GM15510 (cell line): ENCODE data around the gene IFRD2.

ENCODE experiments used
- POLR2A ChIP-seq: IDR thresholded peaks from 3 replicates; pipeline ENCODE4 v1.6.1; 2011; ENCODE audit warnings: borderline replicate concordance; ENCODE audit not compliant: insufficient read length; ENCODE audit errors: extremely low read depth

The IFRD2 gene

GRCh38 chr3:50260942-50261441 lies 31.2 kb downstream of the IFRD2 start:
- TF ChIP-seq POLR2A: no peak

GRCh38 chr3:50260027-50260941 lies 31.9 kb downstream of the IFRD2 start:
- peak; percentile 65 for TF ChIP-seq POLR2A

- no peak for TF ChIP-seq POLR2A
These were observed 32.7 kb downstream of the IFRD2 start for GRCh38 chr3:50259432-50260026.

GRCh38 chr3:50258979-50259378 lies 33.2 kb downstream of the IFRD2 start:
- no peak for TF ChIP-seq POLR2A

- TF ChIP-seq POLR2A: no peak
These were observed 34.1 kb downstream of the IFRD2 start for GRCh38 chr3:50258029-50258680.

- TF ChIP-seq POLR2A: no peak
These were observed 35.0 kb downstream of the IFRD2 start for GRCh38 chr3:50256978-50257890.

- TF ChIP-seq POLR2A: no peak
These were observed 37.0 kb downstream of the IFRD2 start for GRCh38 chr3:50255251-50255615.

- TF ChIP-seq POLR2A: no peak
These were observed 37.5 kb downstream of the IFRD2 start for GRCh38 chr3:50254577-50255250.

GRCh38 chr3:50251220-50251619 lies 41.0 kb downstream of the IFRD2 start:
- no peak for TF ChIP-seq POLR2A

GRCh38 chr3:50250514-50250913 lies 41.7 kb downstream of the IFRD2 start:
- no peak for TF ChIP-seq POLR2A

GRCh38 chr3:50249457-50249856 lies 42.8 kb downstream of the IFRD2 start:
- no peak for TF ChIP-seq POLR2A

- no peak for TF ChIP-seq POLR2A
These were observed 43.8 kb downstream of the IFRD2 start for GRCh38 chr3:50248387-50248786.

- peak; percentile 24 for TF ChIP-seq POLR2A
These were observed 45.7 kb downstream of the IFRD2 start for GRCh38 chr3:50246517-50246954.

GRCh38 chr3:50245831-50246516 lies 46.3 kb downstream of the IFRD2 start:
- TF ChIP-seq POLR2A: peak; percentile 23

- no peak for TF ChIP-seq POLR2A
These were observed 46.9 kb downstream of the IFRD2 start for GRCh38 chr3:50245251-50245745.
